ENCODE data around the gene PCDH9.

DNA sequence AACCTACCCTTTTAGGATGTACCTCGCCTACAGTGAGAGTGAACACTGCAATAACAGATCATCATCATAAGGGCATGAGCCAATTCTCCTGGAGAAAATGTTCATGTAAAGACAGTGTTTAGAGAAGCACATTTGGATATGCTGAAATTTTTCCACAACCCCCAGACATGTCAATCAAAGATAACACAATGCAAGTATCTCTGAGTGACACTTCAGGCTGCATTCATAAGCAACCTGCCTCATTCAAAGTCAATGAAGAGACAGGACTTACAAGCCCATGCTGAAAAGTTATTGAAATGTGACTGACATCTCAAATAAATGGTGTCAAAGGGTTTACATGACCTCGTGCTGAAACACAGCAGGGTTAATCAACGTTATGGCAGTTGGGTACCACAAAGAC is 102.0 kb downstream of the PCDH9 start:
- TF ChIP-seq CTCF (IDR thresholded peaks at IDR 0.05) (no peak), POLR2A (IDR thresholded peaks at IDR 0.05) (no peak)

All from thyroid gland (tissue), 4 donors.